Keratinocyte (primary cell): ENCODE results near the gene RGS13.

Experiments
- EZH2 ChIP-seq: IDR thresholded peaks from one replicate; pipeline ENCODE4 v1.6.1; 2012; ENCODE audit warnings: inconsistent platforms, mild to moderate bottlenecking, low read length, moderate library complexity
- TF ChIP-seq, protein P1 (sequence below), 3 experiments: IDR thresholded peaks in 1 of 3; conservative IDR thresholded peaks in 1 of 3; optimal IDR thresholded peaks in 1 of 3; 2 replicates in 2 of 3; 3 replicates in 1 of 3; pipeline versions ENCODE3 to v1.5.1; 2011; ENCODE audit warnings: low read length in 3 of 3, mild to moderate bottlenecking in 3 of 3, moderate library complexity in 2 of 3, control low read depth in 1 of 3, inconsistent platforms in 1 of 3; ENCODE audit not compliant: insufficient read depth in 2 of 3; ENCODE audit errors: extremely low read depth in 1 of 3

DNA sequence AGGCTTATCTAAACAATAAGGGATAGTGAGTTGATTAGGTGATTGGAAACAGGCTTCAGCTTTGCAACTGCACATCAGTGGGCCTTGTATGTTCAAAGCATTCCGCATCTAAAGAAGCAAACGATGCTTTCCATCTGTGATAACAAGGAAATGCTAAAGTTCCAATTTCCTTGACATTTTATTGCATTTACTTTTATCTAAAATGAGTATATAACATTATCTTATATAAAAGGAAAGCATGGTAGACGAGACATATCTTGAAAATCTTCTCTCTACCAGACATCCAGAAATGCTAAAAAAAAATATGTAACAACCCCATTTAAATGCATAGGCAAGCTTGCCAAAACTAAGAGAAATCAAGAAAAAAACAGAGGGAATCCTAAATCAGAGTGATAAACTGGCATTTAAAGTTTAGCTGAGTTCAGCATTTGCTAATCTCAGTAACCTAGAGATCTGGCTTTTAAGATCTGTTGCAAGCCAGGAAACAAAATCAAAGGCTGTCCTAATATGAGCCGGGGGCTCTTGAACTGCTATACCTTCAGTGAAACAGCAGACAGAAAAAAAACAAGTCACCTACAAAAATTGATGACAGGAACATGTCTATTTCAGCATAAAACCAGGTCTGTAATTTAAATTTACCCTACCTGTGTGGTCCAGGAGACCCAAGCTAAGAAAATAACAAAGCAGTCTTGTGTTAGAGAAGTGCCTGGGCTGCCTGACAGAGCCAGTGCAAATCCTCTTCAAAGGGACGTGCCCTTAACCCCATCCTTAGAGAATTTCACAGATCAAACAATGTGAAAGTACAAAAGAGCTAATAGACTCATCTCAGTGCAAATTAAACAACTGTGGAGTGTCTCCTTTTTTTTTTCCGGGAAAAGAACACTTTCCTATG is 3.1 kb upstream of the RGS13 start:
- TF ChIP-seq, protein P1, sequence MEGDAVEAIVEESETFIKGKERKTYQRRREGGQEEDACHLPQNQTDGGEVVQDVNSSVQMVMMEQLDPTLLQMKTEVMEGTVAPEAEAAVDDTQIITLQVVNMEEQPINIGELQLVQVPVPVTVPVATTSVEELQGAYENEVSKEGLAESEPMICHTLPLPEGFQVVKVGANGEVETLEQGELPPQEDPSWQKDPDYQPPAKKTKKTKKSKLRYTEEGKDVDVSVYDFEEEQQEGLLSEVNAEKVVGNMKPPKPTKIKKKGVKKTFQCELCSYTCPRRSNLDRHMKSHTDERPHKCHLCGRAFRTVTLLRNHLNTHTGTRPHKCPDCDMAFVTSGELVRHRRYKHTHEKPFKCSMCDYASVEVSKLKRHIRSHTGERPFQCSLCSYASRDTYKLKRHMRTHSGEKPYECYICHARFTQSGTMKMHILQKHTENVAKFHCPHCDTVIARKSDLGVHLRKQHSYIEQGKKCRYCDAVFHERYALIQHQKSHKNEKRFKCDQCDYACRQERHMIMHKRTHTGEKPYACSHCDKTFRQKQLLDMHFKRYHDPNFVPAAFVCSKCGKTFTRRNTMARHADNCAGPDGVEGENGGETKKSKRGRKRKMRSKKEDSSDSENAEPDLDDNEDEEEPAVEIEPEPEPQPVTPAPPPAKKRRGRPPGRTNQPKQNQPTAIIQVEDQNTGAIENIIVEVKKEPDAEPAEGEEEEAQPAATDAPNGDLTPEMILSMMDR (optimal IDR thresholded peaks at IDR 0.05 in 1 of 3, IDR thresholded peaks at IDR 0.05 in 1 of 3, conservative IDR thresholded peaks at IDR 0.05 in 1 of 3; ENCODE audit: extremely low read depth in 1 of 3, insufficient read depth in 2 of 3, low read length in 3 of 3) = no peak
- TF ChIP-seq EZH2 = no peak
